Measurements from ENCODE around the gene HSBP1. TPM values are rescaled to one million over a fixed set of nuclear protein-coding genes. Genes with fewer than 3 reads are reported as not detected.

The HSBP1 gene
- total RNA-seq (2021) (197 to 237 TPM (median 229 TPM) in 3 replicates), Bru-seq, nascent RNA (percentile 91 among the genes with signal in this experiment)
- long read RNA-seq, experiment 1, full-length matches to known transcripts = 885 of 928 reads
- long read RNA-seq, experiment 1, partial matches to known transcripts = 0 of 928 reads
- long read RNA-seq, experiment 1, other reads (novel, unspliced or antisense) = 43 of 928 reads
- long read RNA-seq, experiment 2, full-length matches to known transcripts = 381 of 429 reads
- long read RNA-seq, experiment 2, partial matches to known transcripts = 39 of 429 reads
- long read RNA-seq, experiment 2, other reads (novel, unspliced or antisense) = 9 of 429 reads
- long read RNA-seq, experiment 3, full-length matches to known transcripts = 688 of 696 reads
- long read RNA-seq, experiment 3, partial matches to known transcripts = 2 of 696 reads
- long read RNA-seq, experiment 3, other reads (novel, unspliced or antisense) = 6 of 696 reads

- H3K9me3 Mint-ChIP-seq = no peaks in the 10 kb centered on the region
- CTCF ChIA-PET = interaction anchor here (1.0 kb wide), 1 partner anchor 19 kb away, joined by 3 read pairs; no protein-coding TSS in a partner anchor
- H3K27me3 Mint-ChIP-seq (ENCODE audit: low read depth) = 0 out of 2 replicates have a peak, but pooled peaks cover 2% of the 10 kb centered on the region
- peak within 1 kb of the TSS; percentile 95 for H3K4me3 Mint-ChIP-seq
- H3K27ac Mint-ChIP-seq = peak within 1 kb of the TSS; percentile 93
- POLR2A ChIA-PET = no interaction called here
- H3K4me1 Mint-ChIP-seq = peaks cover 34% of the 10 kb centered on the region
- TF ChIP-seq IRF2 (CRISPR knock-in tag; IDR thresholded peaks at IDR 0.05; ENCODE audit: borderline replicate concordance, low read depth) = no peak
- peak; percentile 24; the same call in 1 of the 2 replicates for TF ChIP-seq FOXP4 (CRISPR knock-in tag; IDR thresholded peaks at IDR 0.05)
- 0 out of 2 replicates have a peak, but pooled peaks have one; percentile 50 for TF ChIP-seq FOXP1 (CRISPR knock-in tag; IDR thresholded peaks at IDR 0.05; ENCODE audit: borderline replicate concordance)
- TF ChIP-seq NR3C1 (CRISPR knock-in tag; conservative IDR thresholded peaks at IDR 0.05; ENCODE audit: low read depth) = no peak
- TF ChIP-seq SMAD4 (CRISPR knock-in tag; IDR thresholded peaks at IDR 0.05) = no peak
- no peak for TF ChIP-seq AFF4 (CRISPR knock-in tag; IDR thresholded peaks at IDR 0.05; ENCODE audit: borderline replicate concordance)
- TF ChIP-seq ZNF219 (CRISPR knock-in tag; IDR thresholded peaks at IDR 0.05; ENCODE audit: borderline replicate concordance) = 0 out of 2 replicates have a peak, but pooled peaks have one; percentile 40
- no peak for TF ChIP-seq ZNF671 (CRISPR knock-in tag; IDR thresholded peaks at IDR 0.05)
- no peak for TF ChIP-seq ZNF232 (CRISPR knock-in tag; IDR thresholded peaks at IDR 0.05)
- no peak for TF ChIP-seq CREM (CRISPR knock-in tag; IDR thresholded peaks at IDR 0.05)
- TF ChIP-seq ZNF416 (CRISPR knock-in tag; IDR thresholded peaks at IDR 0.05) = no peak
- peak; percentile 20; the same call in 1 of the 2 replicates for TF ChIP-seq IRF1 (CRISPR knock-in tag; IDR thresholded peaks at IDR 0.05)
- TF ChIP-seq, protein P1, sequence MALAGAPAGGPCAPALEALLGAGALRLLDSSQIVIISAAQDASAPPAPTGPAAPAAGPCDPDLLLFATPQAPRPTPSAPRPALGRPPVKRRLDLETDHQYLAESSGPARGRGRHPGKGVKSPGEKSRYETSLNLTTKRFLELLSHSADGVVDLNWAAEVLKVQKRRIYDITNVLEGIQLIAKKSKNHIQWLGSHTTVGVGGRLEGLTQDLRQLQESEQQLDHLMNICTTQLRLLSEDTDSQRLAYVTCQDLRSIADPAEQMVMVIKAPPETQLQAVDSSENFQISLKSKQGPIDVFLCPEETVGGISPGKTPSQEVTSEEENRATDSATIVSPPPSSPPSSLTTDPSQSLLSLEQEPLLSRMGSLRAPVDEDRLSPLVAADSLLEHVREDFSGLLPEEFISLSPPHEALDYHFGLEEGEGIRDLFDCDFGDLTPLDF (CRISPR knock-in tag; IDR thresholded peaks at IDR 0.05) = no peak
- TF ChIP-seq ZNF396 (CRISPR knock-in tag; IDR thresholded peaks at IDR 0.05; ENCODE audit: borderline replicate concordance) = no peak
- TF ChIP-seq ZBTB43 (CRISPR knock-in tag; IDR thresholded peaks at IDR 0.05) = 0 out of 2 replicates have a peak, but pooled peaks have one; percentile 45
- TF ChIP-seq GABPB1 (CRISPR knock-in tag; IDR thresholded peaks at IDR 0.05) = peak; percentile 60; the same call in 1 of the 2 replicates
- TF ChIP-seq, protein P2, sequence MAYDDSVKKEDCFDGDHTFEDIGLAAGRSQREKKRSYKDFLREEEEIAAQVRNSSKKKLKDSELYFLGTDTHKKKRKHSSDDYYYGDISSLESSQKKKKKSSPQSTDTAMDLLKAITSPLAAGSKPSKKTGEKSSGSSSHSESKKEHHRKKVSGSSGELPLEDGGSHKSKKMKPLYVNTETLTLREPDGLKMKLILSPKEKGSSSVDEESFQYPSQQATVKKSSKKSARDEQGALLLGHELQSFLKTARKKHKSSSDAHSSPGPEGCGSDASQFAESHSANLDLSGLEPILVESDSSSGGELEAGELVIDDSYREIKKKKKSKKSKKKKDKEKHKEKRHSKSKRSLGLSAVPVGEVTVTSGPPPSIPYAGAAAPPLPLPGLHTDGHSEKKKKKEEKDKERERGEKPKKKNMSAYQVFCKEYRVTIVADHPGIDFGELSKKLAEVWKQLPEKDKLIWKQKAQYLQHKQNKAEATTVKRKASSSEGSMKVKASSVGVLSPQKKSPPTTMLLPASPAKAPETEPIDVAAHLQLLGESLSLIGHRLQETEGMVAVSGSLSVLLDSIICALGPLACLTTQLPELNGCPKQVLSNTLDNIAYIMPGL (CRISPR knock-in tag; IDR thresholded peaks at IDR 0.05) = peak; percentile 46; the same call in 1 of the 2 replicates
- no peak for TF ChIP-seq SOX15 (CRISPR knock-in tag; IDR thresholded peaks at IDR 0.05)
- peak; percentile 68; the same call in 1 of the 2 replicates for TF ChIP-seq RELA (CRISPR knock-in tag; IDR thresholded peaks at IDR 0.05; ENCODE audit: borderline replicate concordance)
- no peak for TF ChIP-seq ZNF138 (CRISPR knock-in tag; conservative IDR thresholded peaks at IDR 0.05)
- TF ChIP-seq, protein P3, sequence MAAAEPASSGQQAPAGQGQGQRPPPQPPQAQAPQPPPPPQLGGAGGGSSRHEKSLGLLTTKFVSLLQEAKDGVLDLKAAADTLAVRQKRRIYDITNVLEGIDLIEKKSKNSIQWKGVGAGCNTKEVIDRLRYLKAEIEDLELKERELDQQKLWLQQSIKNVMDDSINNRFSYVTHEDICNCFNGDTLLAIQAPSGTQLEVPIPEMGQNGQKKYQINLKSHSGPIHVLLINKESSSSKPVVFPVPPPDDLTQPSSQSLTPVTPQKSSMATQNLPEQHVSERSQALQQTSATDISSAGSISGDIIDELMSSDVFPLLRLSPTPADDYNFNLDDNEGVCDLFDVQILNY (CRISPR knock-in tag; IDR thresholded peaks at IDR 0.05) = peak; percentile 58; the same call in 1 of the 2 replicates
- peaks cover 41% of the 10 kb centered on the region for H3K36me3 Mint-ChIP-seq
- peak; percentile 97 for ATAC-seq
- DNase-seq (ENCODE audit: low spot score) = peak; percentile 97
These were observed at the start of gene HSBP1 for GRCh38 chr16:83807710-83808572. Gene HSBP1 (plus strand): TSS chr16:83807978. CDS start chr16:83808077, 99 bp downstream.

All from WTC11 (cell line).